Measurements from ENCODE around the gene PML. TPM values are rescaled to one million over a fixed set of nuclear protein-coding genes. Genes with fewer than 3 reads are reported as not detected.
A peak's percentile ranks its signal among the peaks of the same experiment; 100 is the strongest.
"Not testable (repeated sequence)": the region's sequence is repeated elsewhere in the genome, so short reads cannot be mapped to it uniquely, and the experiment has no call there.

The PML gene
- total RNA-seq, 1 experiment from 2014 or later, result 8.7 TPM

DNA sequence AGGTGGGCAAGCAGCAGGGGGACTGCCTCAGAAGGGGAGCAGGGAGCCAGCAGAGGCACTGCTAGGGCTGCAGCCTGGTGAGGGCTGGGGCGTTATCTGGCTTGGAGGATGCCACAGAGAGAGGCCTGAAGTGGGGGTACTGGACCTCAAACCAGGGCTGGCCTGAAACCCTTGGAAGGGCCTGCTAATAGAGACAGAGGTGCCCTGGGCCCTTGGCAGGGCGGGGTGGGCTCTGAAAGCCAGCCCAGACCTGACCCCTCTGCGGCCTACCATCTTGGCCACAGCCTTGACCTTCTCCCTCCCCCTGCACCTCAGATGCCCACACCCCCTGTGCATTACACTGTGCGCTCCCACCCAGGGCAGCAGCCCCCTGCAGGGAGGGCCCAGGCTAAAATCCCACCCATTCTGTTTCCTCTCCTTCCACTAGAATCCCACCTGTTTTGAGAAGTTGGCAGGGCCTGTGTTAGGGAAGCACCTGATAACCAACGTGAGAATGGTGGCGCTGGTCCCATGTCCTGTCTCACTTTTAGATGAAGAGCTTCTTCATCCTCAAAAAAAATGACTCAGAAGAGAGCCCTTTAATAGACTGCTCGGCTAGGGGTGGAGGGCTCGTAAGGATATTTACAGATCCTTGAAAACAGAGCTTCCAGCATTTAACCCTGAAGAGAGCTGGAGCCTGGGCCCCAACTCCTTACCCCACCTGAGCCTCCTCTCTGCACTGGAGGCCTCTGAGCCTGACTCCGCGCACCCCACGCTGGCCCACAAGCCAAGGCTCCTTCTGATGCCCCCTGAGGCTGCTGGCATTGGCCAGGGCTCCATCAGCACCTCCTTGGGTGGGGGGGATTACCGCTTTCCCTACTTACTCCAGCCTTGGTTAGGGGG lies 38.4 kb upstream of the PML start:
- no peak for DNase-seq (ENCODE audit: low spot score)
- in situ Hi-C loops (cut with HindIII; ENCODE audit: low sequenced_read_pairs), result no loop called here

DNA sequence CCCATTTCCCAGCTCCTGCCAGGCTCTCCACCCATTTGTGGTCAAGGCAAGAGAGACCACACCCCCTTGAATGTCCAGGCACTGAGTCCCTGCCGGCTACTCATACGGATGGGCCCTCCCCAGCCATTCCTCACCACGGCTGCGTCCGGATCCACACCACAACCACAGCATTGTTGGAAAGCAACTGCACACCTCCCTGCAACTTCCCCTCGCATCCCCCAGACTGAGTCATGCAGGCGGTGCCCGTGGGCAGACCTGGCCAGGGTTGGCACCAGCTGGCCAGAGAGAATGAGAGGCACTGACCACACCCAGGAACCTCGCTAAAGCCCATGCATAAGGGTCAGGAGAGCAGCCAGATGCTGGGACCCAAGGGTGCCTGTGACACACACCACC lies 37.8 kb upstream of the PML start:
- DNase-seq (ENCODE audit: low spot score), result no peak

DNA sequence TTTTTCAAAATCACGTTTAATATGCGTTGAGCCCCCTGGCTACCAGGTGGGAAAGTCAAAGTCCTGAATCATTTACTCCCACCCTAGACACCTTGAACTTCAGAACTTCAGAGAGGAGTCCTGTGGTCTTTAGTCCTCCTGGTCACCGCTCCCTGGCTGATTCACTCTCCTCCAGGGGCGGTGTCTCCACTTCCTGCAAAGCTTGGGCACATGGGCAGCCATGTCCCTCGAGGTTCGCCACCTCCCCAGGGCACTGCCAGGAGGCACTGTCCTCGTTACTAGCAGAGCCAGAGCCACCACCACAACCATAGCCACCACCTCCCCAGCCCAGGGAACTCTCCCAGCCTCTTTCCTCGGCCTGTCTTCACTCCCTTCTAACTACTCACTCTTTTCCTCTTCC lies 37.2 kb upstream of the PML start:
- in situ Hi-C loops (cut with HindIII; ENCODE audit: low sequenced_read_pairs), result no loop called here
- no peak for DNase-seq (ENCODE audit: low spot score)

More for the DNA sequence above, 37.8 kb upstream of the PML start:
- in situ Hi-C loops (cut with HindIII; ENCODE audit: low sequenced_read_pairs), result no loop called here

DNA sequence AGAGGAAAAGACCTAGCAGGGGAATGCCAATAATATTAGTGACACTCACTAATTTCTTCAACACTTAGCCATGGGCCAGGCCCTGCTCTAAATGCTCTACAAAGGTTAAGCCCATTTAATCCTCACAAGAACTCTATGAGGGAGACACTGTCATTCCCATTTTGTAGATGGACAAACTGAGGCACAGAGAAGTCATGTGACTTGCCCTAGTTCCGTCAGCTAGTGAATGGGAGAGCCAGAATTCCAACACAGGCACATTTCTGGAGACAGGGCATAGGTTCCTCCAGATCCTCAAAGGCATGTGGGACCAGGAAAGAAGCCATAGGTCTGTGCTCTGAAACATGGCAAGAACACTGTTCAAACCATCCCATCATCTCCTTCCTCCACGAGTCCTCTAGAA lies 36.7 kb upstream of the PML start:
- in situ Hi-C loops (cut with HindIII; ENCODE audit: low sequenced_read_pairs), result no loop called here
- DNase-seq (ENCODE audit: low spot score), result no peak

DNA sequence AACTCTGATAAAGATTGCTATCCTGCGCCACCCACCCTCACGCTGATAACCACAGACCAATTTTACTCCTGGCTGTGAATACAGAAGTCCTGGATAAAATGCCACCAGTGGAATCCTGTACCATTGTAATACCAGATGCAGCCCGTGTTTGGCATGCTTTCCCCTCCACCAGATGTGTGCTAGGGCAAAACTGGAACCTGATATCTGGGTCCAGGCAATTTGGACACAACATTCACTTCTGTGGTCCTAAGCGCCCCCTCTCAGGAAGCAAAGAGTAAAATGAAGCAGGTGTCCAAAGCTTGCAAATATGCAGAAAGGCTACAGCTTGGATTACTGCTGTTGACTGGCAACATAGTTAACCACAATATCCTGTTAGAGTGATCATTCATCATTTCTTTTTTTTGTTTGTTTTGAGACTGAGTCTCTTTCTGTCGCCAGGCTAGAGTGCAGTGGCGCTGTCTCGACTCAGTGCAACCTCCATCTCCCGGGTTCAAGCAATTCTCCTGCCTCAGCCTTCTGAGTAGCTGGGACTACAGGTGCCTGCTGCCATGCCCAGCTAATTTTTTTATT lies 35.4 kb upstream of the PML start:
- in situ Hi-C loops (cut with HindIII; ENCODE audit: low sequenced_read_pairs), result no loop called here
- DNase-seq (ENCODE audit: low spot score), result no peak

DNA sequence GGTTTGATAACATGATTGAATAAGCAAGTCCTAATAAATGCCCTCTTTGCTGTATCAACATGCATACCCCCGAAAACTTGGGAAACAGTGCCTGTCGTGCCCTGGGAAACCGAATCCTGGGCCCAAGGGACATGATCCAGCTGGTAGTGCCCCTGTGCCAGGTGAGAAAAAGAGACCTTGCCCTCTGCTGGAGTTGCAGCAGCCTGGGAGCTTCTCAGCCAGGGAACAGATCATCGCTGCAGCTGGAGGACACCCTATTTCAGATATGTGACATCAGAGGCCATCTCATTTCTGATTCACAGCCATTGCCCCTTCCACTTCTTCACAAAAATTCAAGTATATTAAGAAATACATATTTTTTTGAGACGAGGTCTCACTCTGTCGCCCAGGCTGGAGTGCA lies 34.7 kb upstream of the PML start:
- in situ Hi-C loops (cut with HindIII; ENCODE audit: low sequenced_read_pairs), result no loop called here
- no peak for DNase-seq (ENCODE audit: low spot score)

DNA sequence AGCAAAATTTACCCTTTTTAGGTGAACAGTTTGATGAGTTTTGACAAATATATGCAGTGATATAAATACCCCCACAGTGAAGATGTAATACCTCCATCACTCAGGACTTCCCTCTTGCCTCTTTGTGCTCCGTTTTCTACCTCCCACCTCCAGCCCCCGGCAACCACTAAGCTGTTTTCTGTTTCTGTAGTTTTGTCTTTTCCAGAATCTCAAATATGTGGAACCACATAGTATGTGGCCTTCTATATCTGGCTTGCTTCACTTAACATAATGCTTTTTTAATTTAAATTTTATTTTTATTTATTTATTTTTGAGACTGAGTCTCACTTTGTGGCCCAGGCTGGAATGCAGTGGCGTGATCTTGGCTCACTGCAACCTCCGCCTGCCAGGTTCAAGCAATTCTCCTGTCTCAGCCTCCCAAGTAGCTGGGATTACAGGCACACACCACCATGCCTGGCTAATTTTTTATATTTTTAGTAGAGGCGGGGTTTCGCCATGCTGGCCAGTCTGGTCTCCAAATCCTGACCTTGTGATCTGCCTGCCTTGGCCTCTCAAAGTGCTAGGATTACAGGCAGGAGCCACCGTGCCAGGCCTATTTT lies 33.9 kb upstream of the PML start:
- in situ Hi-C loops (cut with HindIII; ENCODE audit: low sequenced_read_pairs); DNase-seq (ENCODE audit: low spot score): not testable (repeated sequence)

DNA sequence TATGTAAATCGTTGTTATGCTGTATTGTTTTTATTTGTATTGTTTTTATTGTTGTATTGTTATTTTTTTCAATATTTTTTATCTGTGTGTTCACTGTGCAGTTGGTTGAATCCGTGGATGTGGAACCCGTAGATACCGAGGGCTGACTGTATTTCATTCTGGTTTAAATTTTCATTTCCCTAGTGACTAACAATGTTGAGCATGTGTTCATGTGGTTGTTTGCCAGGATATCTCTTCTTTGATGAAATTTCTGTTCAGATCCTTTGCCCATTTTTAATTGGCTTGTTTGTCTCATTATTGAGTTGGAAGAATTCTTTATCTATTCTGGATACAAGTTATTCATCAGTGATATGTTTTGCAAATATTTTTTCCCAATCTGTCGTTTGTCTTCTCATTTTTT lies 32.1 kb upstream of the PML start:
- DNase-seq (ENCODE audit: low spot score), result no peak
- in situ Hi-C loops (cut with HindIII; ENCODE audit: low sequenced_read_pairs), result no loop called here

DNA sequence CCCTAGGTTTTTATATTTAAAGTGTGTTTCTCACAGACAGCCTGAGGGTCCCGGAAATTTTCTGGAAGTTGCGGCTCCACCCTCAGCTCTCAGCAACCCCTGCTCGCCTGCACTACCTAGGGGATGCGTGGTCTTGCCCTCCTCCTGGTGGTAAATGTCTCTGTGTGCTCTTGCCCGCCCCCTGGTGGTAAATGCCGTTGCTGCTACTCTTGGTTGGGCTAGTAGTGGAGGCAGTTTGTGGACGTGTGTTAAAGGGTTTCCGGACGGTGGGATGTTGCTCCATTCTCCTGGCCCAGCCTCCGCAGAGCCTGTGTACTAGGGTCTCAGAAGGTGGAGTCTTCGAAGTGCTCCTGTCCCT lies 29.8 kb upstream of the PML start:
- in situ Hi-C loops (cut with HindIII; ENCODE audit: low sequenced_read_pairs), result no loop called here
- DNase-seq (ENCODE audit: low spot score), result peak; percentile 50

DNA sequence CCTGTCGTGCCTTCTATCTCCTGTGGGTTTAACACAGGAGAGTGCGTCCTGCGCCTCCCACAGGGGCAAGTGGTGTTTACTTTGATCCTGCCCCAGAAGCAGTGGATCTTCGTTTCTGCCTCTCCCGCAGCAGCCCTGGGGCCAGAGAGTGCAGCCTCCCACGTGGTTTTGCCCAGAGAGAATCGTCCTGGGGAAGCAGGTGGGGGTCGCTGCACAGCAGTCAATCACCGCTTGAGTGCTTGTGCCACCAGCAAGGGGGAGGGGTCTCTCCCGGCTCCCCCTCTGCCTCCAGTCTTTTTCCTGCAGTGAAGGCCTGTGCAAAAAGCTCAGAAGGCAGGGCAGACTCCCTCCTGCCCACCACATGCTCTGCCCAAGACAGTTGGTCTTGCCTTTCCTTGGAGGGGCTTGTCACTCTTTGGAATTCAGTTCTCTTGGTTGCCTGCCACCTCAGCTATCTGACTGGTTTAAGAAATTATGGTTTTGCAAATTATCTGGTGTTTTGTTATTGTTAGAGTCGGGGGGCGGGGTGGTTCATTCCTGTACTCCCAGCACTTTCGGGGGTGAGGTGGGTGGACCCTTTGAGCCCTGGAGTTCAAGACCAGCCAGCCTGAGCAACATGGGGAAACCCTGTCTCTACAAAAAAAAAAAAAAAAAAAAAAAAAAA lies 29.3 kb upstream of the PML start:
- no peak for DNase-seq (ENCODE audit: low spot score)
- in situ Hi-C loops (cut with HindIII; ENCODE audit: low sequenced_read_pairs), result no loop called here

DNA sequence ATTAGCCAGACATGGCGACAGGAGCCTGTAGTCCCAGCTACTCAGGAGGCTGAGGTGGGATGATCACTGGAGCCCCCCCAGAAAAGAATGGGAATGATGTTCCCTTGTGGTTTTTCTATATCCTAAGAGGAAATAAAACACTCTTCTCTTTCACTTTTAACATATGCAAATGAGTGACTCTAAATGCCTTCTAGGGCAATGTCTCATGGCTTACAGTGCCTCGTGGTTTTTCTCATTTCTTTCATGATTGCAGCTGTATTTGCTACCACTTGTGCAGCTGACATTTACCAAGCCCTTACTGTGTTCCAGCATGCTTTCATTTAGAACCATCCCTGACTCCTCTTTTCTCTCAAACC lies 28.8 kb upstream of the PML start:
- DNase-seq (ENCODE audit: low spot score), result no peak
- in situ Hi-C loops (cut with HindIII; ENCODE audit: low sequenced_read_pairs), result no loop called here

DNA sequence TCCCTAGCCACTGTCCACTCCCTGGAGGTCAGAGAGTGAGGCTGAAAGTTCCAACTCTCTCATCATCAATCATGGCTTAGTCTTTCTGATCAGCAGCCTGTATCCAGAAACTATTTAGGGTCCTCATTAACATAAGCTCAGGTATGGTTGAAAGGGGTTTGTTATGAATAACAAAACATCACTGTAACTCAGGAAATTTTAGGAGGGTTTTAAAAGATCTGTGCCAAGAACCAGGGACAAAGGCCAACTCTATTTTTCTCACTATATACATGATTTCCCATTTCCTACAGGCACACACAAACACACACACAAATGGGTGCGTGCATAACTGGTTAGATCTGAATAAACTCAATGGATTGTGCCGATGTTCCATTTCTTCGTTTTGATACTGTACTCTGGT lies 26.1 kb upstream of the PML start:
- DNase-seq (ENCODE audit: low spot score), result no peak
- in situ Hi-C loops (cut with HindIII; ENCODE audit: low sequenced_read_pairs), result no loop called here

DNA sequence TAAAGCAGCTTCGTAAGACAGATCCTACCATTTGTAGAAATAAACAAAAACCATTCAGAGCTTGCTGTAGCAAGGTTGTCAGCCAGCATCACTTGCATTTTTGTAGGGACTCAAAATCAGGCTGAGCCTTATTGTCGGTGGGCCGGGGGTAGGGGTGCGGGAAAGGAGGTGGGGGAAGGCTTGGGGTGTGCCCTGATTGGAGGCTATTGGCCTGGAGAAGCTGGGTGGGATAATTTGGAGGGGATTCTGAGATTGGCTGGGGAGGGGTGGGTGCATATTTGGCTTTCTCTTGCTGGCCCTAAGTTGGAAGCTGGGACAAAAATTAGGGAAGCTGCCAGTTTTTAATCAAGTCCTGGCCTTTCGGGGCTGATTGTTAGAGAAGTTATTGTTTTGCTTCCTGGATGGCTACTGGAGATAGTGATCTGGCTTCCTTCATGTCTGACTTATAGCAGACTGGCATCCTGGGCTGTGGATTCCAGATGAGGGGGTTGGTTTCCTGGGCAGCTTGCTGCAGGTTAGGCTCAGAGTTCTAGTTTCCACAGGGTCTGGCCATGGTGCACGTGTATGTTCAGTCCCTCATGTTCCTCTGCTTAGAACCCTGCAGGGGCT lies 25.3 kb upstream of the PML start:
- DNase-seq (ENCODE audit: low spot score), result no peak
- in situ Hi-C loops (cut with HindIII; ENCODE audit: low sequenced_read_pairs), result no loop called here

DNA sequence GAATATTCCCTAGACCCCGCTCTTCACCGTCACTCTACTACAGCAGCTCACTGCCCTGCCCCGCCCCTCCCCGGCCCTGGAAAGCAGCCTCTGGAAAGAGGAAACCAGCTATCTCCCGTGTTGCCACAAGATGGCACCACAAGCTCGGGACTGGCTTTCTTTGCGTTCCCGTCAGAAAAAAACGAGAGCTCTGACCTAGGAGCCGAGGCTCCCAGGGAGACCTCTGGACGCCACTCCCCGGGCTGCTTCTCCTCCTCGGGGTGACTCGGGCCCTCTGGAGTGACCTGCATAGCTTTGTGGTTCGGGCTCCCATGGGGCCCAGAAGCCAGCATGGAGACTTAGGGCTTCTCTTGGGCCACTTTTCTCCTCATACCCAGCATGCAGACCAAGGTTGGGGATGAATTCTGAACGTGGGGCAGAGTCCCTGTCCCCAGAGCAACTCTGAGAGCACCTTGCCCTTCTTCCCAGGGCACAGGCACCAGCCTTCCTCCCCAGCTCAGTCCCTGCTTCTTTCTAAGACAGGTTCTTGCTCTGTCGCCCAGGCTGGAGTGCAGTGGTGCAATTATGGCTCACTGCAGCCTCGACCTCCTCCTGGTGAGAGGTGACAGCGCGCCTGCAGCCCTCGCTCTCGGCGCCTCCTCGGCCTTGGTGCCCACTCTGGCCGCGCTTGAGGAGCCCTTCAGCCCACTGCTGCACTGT lies 21.4 kb upstream of the PML start:
- peak; percentile 84 for DNase-seq (ENCODE audit: low spot score)
- in situ Hi-C loops (cut with HindIII; ENCODE audit: low sequenced_read_pairs), result loop anchor here (10.0 kb wide), 1 partner anchor 72 kb away; no protein-coding TSS in a partner anchor

DNA sequence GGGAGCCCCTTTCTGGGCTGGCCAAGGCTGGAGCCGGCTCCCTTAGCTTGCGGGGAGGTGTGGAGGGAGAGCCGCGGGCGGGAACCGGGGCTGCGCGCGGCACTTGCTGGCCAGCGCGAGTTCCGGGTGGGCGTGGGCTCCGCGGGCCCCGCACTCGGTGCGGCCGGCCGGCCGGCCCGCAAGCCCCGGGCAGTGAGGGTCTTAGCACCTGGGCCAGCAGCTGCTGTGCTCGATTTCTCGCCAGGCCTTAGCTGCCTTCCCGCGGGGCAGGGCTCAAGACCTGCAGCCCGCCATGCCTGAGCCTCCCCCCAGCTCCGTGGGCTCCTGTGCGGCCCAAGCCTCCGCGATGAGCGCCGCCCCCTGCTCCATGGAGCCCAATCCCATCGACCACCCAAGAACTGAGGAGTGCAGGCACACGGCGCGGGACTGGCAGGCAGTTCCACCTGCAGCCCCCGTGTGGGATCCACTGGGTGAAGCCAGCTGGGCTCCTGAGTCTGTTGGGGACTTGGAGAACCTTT lies 20.8 kb upstream of the PML start:
- not testable (repeated sequence) for DNase-seq (ENCODE audit: low spot score)

DNA sequence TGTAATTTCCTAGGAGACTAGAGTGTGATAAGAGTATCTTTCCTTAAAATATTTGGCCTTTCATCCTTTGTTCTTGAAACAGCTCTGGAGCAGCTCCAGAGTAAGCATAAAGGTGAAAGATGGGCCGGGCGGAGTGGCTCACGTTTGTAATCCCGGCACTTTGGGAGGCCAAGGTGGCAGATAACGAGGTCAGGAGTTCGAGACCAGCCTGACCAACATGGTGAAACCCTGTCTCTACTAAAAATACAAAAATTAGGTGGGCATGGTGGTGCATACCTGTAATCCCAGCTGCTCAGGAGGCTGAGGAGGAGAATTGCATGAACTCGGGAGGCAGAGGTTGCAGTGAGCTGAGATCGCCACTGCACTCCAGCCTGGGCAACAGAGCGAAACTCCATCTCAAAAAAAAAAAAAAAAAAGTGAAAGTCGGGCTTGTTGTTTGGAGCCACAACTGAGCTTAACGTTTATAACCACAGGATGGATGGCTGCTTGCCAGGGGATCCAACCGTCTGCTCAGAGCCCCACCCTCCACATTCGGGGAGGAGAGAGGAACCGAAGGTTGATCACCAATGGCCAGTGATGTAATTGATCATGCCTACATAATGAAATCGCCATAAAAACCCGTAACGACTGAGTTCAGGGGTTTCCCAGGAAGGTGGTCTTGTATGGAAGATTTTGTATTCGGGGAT lies 18.9 kb upstream of the PML start:
- DNase-seq (ENCODE audit: low spot score), result not testable (repeated sequence)
- in situ Hi-C loops (cut with HindIII; ENCODE audit: low sequenced_read_pairs), result loop anchor here (10.0 kb wide), 1 partner anchor 69 kb away; no protein-coding TSS in a partner anchor

More for the DNA sequence above, 20.8 kb upstream of the PML start:
- in situ Hi-C loops (cut with HindIII; ENCODE audit: low sequenced_read_pairs), result loop anchor here (10.0 kb wide), 1 partner anchor 71 kb away; no protein-coding TSS in a partner anchor

DNA sequence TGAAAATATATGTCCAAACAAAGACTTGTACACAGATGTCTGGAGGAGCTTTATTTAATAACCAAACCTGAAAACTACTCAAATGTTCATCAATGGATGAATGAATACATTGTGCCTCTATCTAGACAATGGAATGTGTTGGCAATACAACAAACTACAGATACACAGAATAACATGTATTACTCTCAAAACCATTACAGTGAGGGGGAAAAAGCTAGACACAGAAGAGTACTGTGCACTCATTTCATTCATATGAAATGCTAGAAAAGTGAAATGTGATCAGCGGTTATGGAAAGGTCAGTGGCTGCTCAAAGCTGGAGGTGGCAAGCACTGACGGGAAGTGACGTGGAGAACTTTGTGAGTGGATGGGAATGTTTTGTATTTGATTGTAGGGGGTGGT lies 15.6 kb upstream of the PML start:
- in situ Hi-C loops (cut with HindIII; ENCODE audit: low sequenced_read_pairs), result loop anchor here (10.0 kb wide), 1 partner anchor 66 kb away; no protein-coding TSS in a partner anchor
- DNase-seq (ENCODE audit: low spot score), result no peak

DNA sequence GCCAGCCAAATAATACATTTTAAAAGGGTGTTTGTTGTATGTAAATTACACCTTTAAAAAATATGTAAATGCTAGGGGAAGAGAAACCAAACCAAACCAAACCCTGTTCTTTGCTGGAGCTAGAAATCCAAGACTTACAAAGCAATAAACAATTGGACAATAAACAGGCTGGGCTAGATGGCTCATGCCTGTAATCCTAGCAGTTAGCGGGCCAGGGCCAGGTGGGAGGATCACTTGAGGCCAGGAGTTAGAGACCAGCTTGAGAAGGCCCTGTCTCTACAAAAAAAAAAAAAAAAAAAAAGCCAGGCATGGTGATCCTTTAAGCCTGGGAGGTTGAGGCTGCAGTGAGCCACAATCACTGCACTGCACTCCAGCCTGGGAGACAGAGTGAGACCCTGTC lies 14.9 kb upstream of the PML start:
- in situ Hi-C loops (cut with HindIII; ENCODE audit: low sequenced_read_pairs), result loop anchor here (10.0 kb wide), 1 partner anchor 65 kb away; no protein-coding TSS in a partner anchor
- DNase-seq (ENCODE audit: low spot score), result no peak

Data from G401 (cell line).